Hepatocyte (in vitro differentiated cells): ENCODE measurements around the gene PPM1K. TPM values are rescaled to one million over a fixed set of nuclear protein-coding genes. Genes with fewer than 3 reads are reported as not detected.
A peak's percentile ranks its signal among the peaks of the same experiment; 100 is the strongest.

Experiments used
- DNase-seq: peaks from one replicate; pipeline ENCODE4 v3.0.0-alpha.2; 2016; ENCODE audit warnings: low spot score
- H2AFZ ChIP-seq: fragments of 200-600 bp; sonication (generic); 2 replicates; pipeline ENCODE4 v1.6.0; 2016; ENCODE audit warnings: antibody characterized with exemption, mild to moderate bottlenecking
- H3K27ac ChIP-seq: fragments of 200-600 bp; sonication (generic); 2 replicates; pipeline ENCODE4 v1.5.1; 2016; ENCODE audit warnings: mild to moderate bottlenecking
- H3K27me3 ChIP-seq: fragments of 200-600 bp; sonication (generic); 2 replicates; pipeline ENCODE4 v1.6.1; 2016
- H3K36me3 ChIP-seq: fragments of 200-600 bp; sonication (generic); replicated peaks from 2 replicates; pipeline ENCODE4 v1.5.1; 2016; ENCODE audit warnings: low read depth; ENCODE audit not compliant: insufficient read depth
- H3K4me1 ChIP-seq: fragments of 200-600 bp; sonication (generic); 2 replicates; pipeline ENCODE4 v1.5.1; 2016; ENCODE audit warnings: mild to moderate bottlenecking, moderate library complexity; ENCODE audit not compliant: insufficient read depth
- H3K4me2 ChIP-seq: fragments of 200-600 bp; sonication (generic); 2 replicates; pipeline ENCODE4 v1.6.0; 2016
- H3K4me3 ChIP-seq: fragments of 200-600 bp; sonication (generic); 2 replicates; pipeline ENCODE4 v1.5.1; 2016; ENCODE audit warnings: mild to moderate bottlenecking
- H3K79me2 ChIP-seq: fragments of 200-600 bp; sonication (generic); 2 replicates; pipeline ENCODE4 v1.6.0; 2017; ENCODE audit warnings: mild to moderate bottlenecking
- H3K9me2 ChIP-seq: fragments of 200-600 bp; sonication (generic); replicated peaks from 2 replicates; pipeline ENCODE4 v1.6.0; 2017; ENCODE audit warnings: mild to moderate bottlenecking; ENCODE audit not compliant: insufficient read depth
- H3K9me3 ChIP-seq: fragments of 200-600 bp; sonication (generic); 2 replicates; pipeline ENCODE4 v1.5.1; 2016; ENCODE audit warnings: low read depth, mild to moderate bottlenecking
- H4K20me1 ChIP-seq: fragments of 200-600 bp; sonication (generic); 2 replicates; pipeline ENCODE4 v1.6.0; 2016; ENCODE audit warnings: mild to moderate bottlenecking; ENCODE audit not compliant: insufficient read depth, poor library complexity, severe bottlenecking
- CTCF ChIP-seq: fragments of 200-600 bp; sonication (generic); IDR thresholded peaks from 2 replicates; pipeline ENCODE4 v1.5.1; 2016; ENCODE audit warnings: antibody characterized with exemption, mild to moderate bottlenecking; ENCODE audit not compliant: poor library complexity
- EZH2 ChIP-seq: fragments of 200-600 bp; sonication (generic); IDR thresholded peaks from 2 replicates; pipeline ENCODE4 v1.6.1; 2016; ENCODE audit warnings: antibody characterized with exemption, mild to moderate bottlenecking, borderline replicate concordance
- EZH2phosphoT487 ChIP-seq: fragments of 200-600 bp; sonication (generic); IDR thresholded peaks from one replicate; pipeline ENCODE4 v1.6.1; 2018; ENCODE audit warnings: antibody characterized with exemption, mild to moderate bottlenecking, low read depth, moderate library complexity; ENCODE audit not compliant: unreplicated experiment, severe bottlenecking
- WGBS: methylation state at CpG from one replicate; pipeline ENCODE4 v1.1.6; 2016; ENCODE audit warnings: low lambda C conversion rate; ENCODE audit errors: missing lambda C conversion rate; 5-methylcytosine and 5-hydroxymethylcytosine counted together
- polyA plus RNA-seq: library from polyadenylated mRNA; unstranded; fragments of >200 nt; fragmentation: Nextera tagmentation; extraction: Ambion mirVana; gene quantifications from 2 replicates; pipeline ENCODE4 v1.2.1, GENCODE V29; 2016
- total RNA-seq: library from RNA; depleted of rRNA; stranded (reverse); fragments of >200 nt; gene quantifications from 2 replicates; pipeline ENCODE4 v1.2.3, GENCODE V29; 2014

Gene PPM1K
- total and polyA plus RNA-seq, 2 experiments from 2014 or later: 12.6 to 20.0 TPM

DNA sequence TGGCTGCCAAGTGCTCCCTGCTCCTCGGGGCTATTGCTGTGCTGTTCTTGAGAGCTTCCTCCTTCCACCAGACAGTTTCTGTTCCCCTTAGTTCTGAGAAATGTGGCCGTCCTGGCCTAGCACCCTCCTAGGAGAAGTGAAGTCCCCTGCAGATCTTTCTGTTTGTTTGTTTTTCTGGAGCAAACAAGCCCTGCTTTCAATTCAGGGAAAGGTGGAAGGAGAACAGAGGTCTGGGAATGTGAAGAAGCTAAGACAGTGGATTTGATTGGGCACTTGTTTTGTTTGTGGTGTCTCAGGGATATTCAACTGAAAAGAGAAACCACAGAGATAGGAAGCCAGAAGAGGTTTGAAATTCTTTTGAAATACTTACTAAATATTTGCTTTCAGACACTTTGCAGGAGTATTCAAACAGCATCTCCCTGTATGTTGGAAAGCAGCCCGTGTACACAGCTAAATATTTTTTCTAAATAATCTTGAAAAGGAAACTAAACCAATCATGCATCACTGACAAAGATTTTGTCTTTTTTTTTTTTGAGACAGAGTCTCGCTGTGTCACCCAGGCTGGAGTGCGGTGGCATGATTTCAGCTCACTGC is 36.5 kb upstream of the PPM1K start:
- Histone ChIP-seq H3K4me1 (no peaks in the 10 kb centered on the region), H3K27me3 (no peaks in the 10 kb centered on the region), H3K4me2 (peak overlapping the region; percentile 31), H3K79me2 (no peaks in the 10 kb centered on the region), H2AFZ (peak overlapping the region; percentile 38), H3K9me3 (no peaks in the 10 kb centered on the region), H3K27ac (no peak overlapping the region), H3K9me2 (no peaks in the 10 kb centered on the region), H3K36me3 (no peaks in the 10 kb centered on the region), H3K4me3 (no peak overlapping the region), H4K20me1 (no peaks in the 10 kb centered on the region)
- WGBS: 44% methylated on average over 5 of the region's 5 CpGs
- TF ChIP-seq EZH2 (no peak), CTCF (no peak), EZH2phosphoT487 (no peak)
- DNase-seq: no peak

DNA sequence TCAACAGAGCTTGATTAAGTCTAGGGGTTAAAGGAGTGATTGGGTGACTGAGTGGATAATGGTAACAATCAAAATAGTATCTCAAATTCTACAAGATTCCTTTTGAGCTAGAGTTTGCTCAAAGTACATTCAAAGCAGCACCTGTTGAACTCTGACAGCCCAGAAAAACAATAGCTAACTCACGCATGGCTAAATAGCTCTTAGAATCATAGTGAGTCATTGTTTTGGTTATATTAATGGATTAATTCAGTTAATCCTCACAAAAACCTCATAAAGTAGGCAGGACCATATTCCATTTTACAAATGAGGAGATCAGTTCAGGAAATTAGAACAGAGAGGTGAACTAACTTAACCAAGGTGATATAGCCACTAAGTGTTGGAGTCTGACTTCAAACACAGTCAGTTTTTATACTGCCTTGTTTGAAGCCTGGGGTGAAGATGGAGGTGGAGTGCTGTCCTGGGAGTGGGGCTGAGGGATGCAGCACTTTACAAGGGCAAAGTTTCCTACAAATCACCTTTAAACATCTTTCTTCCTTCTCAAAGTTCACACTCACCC is 35.9 kb upstream of the PPM1K start:
- Histone ChIP-seq H3K27me3 (no peaks in the 10 kb centered on the region), H3K4me3 (no peak overlapping the region), H3K9me2 (no peaks in the 10 kb centered on the region), H3K4me1 (no peaks in the 10 kb centered on the region), H2AFZ (peak overlapping the region; percentile 38), H3K4me2 (peak overlapping the region; percentile 31), H3K79me2 (no peaks in the 10 kb centered on the region), H3K36me3 (no peaks in the 10 kb centered on the region), H4K20me1 (no peaks in the 10 kb centered on the region), H3K9me3 (no peaks in the 10 kb centered on the region), H3K27ac (no peak overlapping the region)
- TF ChIP-seq EZH2phosphoT487: no peak
- TF ChIP-seq EZH2: no peak
- TF ChIP-seq CTCF: no peak
- 66% methylated on average over 1 of the region's 1 CpG for WGBS
- no peak for DNase-seq

GRCh38 chr4:88318751-88319350 is 34.5 kb upstream of the PPM1K start:
- Histone ChIP-seq H2AFZ (no peak overlapping the region), H4K20me1 (no peaks in the 10 kb centered on the region), H3K27ac (no peak overlapping the region), H3K9me3 (no peaks in the 10 kb centered on the region), H3K36me3 (no peaks in the 10 kb centered on the region), H3K9me2 (no peaks in the 10 kb centered on the region), H3K4me1 (no peaks in the 10 kb centered on the region), H3K4me3 (no peak overlapping the region), H3K79me2 (no peaks in the 10 kb centered on the region), H3K4me2 (no peak overlapping the region), H3K27me3 (no peaks in the 10 kb centered on the region)
- no peak for DNase-seq
- 60% methylated on average over 3 of the region's 3 CpGs for WGBS
- TF ChIP-seq CTCF (no peak), EZH2 (no peak), EZH2phosphoT487 (no peak)
